Esophagus squamous epithelium (tissue), 5 donors: ENCODE measurements around the gene IKZF3. TPM values are rescaled to one million over a fixed set of nuclear protein-coding genes. Genes with fewer than 3 reads are reported as not detected.

Experiments used
- DNase-seq: peaks from one replicate; lab custom pipeline; 2025; lab: John Stamatoyannopoulos, UW
- H3K27ac ChIP-seq, 4 donors: fragments of 200-600 bp; sonication (generic); one replicate each; pipeline ENCODE4 v1.5.1; 2016 to 2019; ENCODE audit warnings: mild to moderate bottlenecking in 1 of 4
- H3K27me3 ChIP-seq, 4 donors: fragments of 200-600 bp; sonication (generic); 1 replicate in 3 of 4; 2 replicates in 1 of 4; pipeline versions ENCODE4 v1.5.1 to v1.6.0; 2017 to 2021; ENCODE audit warnings: antibody characterized with exemption in 1 of 4
- H3K36me3 ChIP-seq, 3 donors: fragments of 200-600 bp; sonication (generic); one replicate each; pipeline ENCODE4 v1.5.1; 2016 to 2019
- H3K4me1 ChIP-seq, 3 donors: fragments of 200-600 bp; sonication (generic); one replicate each; pipeline ENCODE4 v1.5.1; 2017 to 2019
- H3K4me3 ChIP-seq, 4 donors: fragments of 200-600 bp; sonication (generic); 1 replicate in 3 of 4; 2 replicates in 1 of 4; pipeline ENCODE4 v1.5.1; 2016 to 2019; ENCODE audit warnings: mild to moderate bottlenecking in 2 of 4, moderate library complexity in 1 of 4
- H3K9me3 ChIP-seq, 3 donors: fragments of 200-600 bp; sonication (generic); one replicate each; pipeline ENCODE4 v1.5.1; 2016 to 2019
- CTCF ChIP-seq, 6 experiments: fragments of 450-650 bp in 4 of 6; fragments of 200-600 bp in 2 of 6; sonication (generic) in 2 of 6; IDR thresholded peaks; one replicate each; pipeline ENCODE4 v1.5.1; 2016 to 2019; ENCODE audit warnings: antibody characterized with exemption in 6 of 6, mild to moderate bottlenecking in 4 of 6, moderate library complexity in 4 of 6
- POLR2A ChIP-seq, 4 donors: fragments of 450-650 bp; IDR thresholded peaks; one replicate each; pipeline ENCODE4 v1.6.1; 2017; ENCODE audit warnings: antibody characterized with exemption in 4 of 4, mild to moderate bottlenecking in 4 of 4, moderate library complexity in 3 of 4
- WGBS, 2 donors: methylation state at CpG; one replicate each; pipeline ENCODE4 v1.1.5; 2018; 5-methylcytosine and 5-hydroxymethylcytosine counted together
- intact Hi-C: fragments of 100-400 bp; cut with DNase I; formaldehyde crosslinking; loops from one replicate; pipeline ENCODE4 v1.15.0; 2022
- total RNA-seq, 4 donors: library from RNA; depleted of rRNA; stranded (reverse); fragments of >200 nt; gene quantifications; one replicate each; pipeline ENCODE4 v1.1.0, GENCODE V29; 2016
- donor health status: DM: yes; HTN: yes; CAD: no.

IKZF3 gene
- total RNA-seq, 4 donors from 2014 or later = 2.1 to 9.0 (median 3.8) TPM

GRCh38 chr17:39775031-39775430 lies 89.1 kb downstream of the IKZF3 start:
- Histone ChIP-seq H3K9me3 (no peaks in the 10 kb centered on the region), H3K36me3 (no peaks in the 10 kb centered on the region), H3K4me1 (peaks cover 0 to 23% (median 0%) of the 10 kb centered on the region in 3 donors), H3K27ac (peak overlapping the region in 2 of 4 donors; percentile 14 to 66), H3K4me3 (peak overlapping the region in 3 of 4 donors; percentile 5 to 49 (median 25)), H3K27me3 (peaks cover 0 to 15% (median 0%) of the 10 kb centered on the region in 4 donors)
- WGBS, 2 donors = 76 to 80% methylated on average over 2 of the region's 2 CpGs
- no peak for TF ChIP-seq CTCF (IDR thresholded peaks at IDR 0.05)
- intact Hi-C loops = no loop called here
- DNase-seq = no peak

DNA sequence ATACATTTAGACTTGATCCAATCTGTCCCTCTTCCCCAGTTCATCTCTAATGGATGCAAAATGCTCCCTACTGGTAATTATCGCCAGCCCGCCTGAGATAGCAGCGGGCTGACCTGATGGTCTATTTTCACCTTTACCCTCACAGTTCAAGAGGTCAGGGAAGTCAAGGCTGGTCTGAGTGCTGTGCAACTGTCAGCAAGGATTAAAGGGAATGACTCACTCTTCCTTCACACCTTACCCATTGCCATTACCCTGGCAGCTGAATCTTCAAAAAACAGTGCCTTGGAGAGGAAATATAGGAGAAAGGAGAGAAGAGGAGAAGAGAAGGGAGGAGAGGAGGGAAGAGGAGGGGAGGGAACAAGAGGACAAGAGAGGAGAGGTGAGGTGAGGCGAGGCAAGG lies 90.1 kb downstream of the IKZF3 start:
- H3K27me3 ChIP-seq = peaks cover 0 to 11% (median 0%) of the 10 kb centered on the region in 4 donors
- intact Hi-C loops = no loop called here
- WGBS, 2 donors = 60 to 72% methylated on average over 4 of the region's 4 CpGs
- peaks cover 0 to 30% (median 0%) of the 10 kb centered on the region in 3 donors for H3K4me1 ChIP-seq
- no peak for DNase-seq
- peak overlapping the region in 2 of 4 donors; percentile 3 to 4 for H3K4me3 ChIP-seq
- no peaks in the 10 kb centered on the region for H3K9me3 ChIP-seq
- TF ChIP-seq POLR2A (IDR thresholded peaks at IDR 0.05) = no peak
- no peak for TF ChIP-seq CTCF (IDR thresholded peaks at IDR 0.05)
- no peaks in the 10 kb centered on the region for H3K36me3 ChIP-seq
- H3K27ac ChIP-seq = peak overlapping the region in 3 of 4 donors; percentile 31 to 66 (median 49)

DNA sequence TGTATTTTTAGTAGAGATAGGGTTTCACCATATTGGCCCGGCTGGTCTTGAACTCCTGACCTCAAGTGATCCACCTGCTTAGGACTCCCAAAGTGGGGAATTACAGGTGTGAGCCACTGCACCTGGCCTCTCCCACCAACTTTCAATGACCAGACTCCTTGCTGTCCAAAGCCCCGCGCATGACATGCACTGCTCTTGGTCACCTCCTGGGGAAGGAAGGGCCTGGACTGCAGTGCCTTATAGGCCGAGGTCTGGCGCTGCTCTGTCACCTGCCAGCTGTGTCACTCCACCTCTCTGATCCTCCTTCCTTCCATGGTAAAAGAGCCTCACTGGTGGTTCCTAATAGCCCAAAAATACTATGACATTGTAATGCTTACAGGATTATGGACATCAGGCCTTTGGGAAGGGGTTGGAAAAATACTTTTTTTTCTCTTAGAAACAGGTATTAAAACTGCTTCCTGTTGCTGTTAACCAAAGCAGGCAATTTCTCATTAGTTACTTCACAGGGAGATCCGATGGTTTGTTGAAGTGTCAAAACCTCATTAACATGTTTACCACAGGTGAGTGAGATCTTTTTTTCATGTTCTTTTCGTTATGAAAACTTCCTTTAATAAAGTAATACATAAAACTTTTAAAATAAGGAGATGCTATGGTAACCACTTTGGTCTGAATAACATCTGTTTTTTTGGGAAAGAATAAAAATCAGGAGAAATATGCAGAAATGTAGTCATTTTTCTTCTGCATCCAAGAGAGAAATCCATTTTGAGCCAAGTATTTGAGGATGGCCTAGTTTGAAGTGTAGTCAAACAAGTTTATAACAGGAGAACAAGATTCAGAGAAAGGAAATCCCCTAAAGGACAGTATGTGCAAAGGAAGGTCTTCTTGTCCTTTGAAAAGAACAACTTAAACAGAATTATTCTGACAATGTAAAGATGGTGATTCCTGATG lies 90.9 kb downstream of the IKZF3 start:
- H3K4me1 ChIP-seq = peaks cover 0 to 30% (median 0%) of the 10 kb centered on the region in 3 donors
- H3K27me3 ChIP-seq = peaks cover 0 to 11% (median 0%) of the 10 kb centered on the region in 4 donors
- intact Hi-C loops = no loop called here
- peak overlapping the region in 1 of 4 donors; percentile 6 for H3K4me3 ChIP-seq
- no peak for TF ChIP-seq CTCF (IDR thresholded peaks at IDR 0.05)
- TF ChIP-seq POLR2A (IDR thresholded peaks at IDR 0.05) = no peak
- H3K9me3 ChIP-seq = no peaks in the 10 kb centered on the region
- no peaks in the 10 kb centered on the region for H3K36me3 ChIP-seq
- peak overlapping the region in 3 of 4 donors; percentile 31 to 69 (median 66) for H3K27ac ChIP-seq
- WGBS, 2 donors = 58 to 85% methylated on average over 5 to 7 of the region's 7 CpGs
- no peak for DNase-seq

DNA sequence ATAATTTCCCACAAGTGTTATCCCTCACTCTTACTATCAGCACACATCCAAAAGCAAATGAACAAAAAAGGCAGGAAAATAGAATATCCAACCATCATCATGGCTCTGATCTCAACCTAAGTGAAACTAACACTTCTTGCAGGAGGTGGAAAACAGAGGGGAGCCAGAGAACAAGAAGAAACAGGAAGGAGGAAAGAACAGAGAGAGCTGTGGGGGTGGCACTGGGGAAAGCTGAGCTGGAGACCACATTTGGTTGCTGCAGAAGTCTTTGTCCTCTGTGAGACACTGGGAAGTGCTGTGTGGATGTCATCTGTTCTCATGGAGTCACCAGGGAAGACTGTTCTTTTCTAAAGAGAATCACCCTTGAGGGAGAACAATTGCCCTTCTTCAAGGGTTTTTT lies 91.7 kb downstream of the IKZF3 start:
- Histone ChIP-seq H3K36me3 (no peaks in the 10 kb centered on the region), H3K9me3 (no peaks in the 10 kb centered on the region), H3K27me3 (peaks cover 0 to 4% (median 0%) of the 10 kb centered on the region in 4 donors), H3K4me3 (peak overlapping the region in 1 of 4 donors; percentile 6), H3K4me1 (peaks cover 0 to 30% (median 0%) of the 10 kb centered on the region in 3 donors), H3K27ac (peak overlapping the region in 2 of 4 donors; percentile 66 to 69)
- intact Hi-C loops = no loop called here
- DNase-seq = no peak
- TF ChIP-seq CTCF (IDR thresholded peaks at IDR 0.05) = no peak
- no peak for TF ChIP-seq POLR2A (IDR thresholded peaks at IDR 0.05)
